ENCODE data around the gene DYNC1H1.

Gene DYNC1H1

GRCh38 chr14:101954501-101954900, 9.9 kb upstream of the DYNC1H1 start:
- no peak overlapping the region for H2BK15ac ChIP-seq (ENCODE audit: low read length)
- no peak overlapping the region for H3K4me2 ChIP-seq (ENCODE audit: insufficient read depth, low read length, poor library complexity, severe bottlenecking)
- H3K4ac ChIP-seq (ENCODE audit: low read length), result no peak overlapping the region
- no peak overlapping the region for H2BK12ac ChIP-seq (ENCODE audit: low read length)
- H4K91ac ChIP-seq (ENCODE audit: low read depth, low read length, poor library complexity), result no peak overlapping the region
- no peak overlapping the region for H2BK5ac ChIP-seq (ENCODE audit: low read length)
- no peak overlapping the region for H3K23ac ChIP-seq (ENCODE audit: low read depth, low read length, poor library complexity)
- H3K4me3 ChIP-seq (ENCODE audit: low read length in 2 of 2), result no peak overlapping the region
- no peaks in the 10 kb centered on the region for H3K27me3 ChIP-seq (ENCODE audit: control insufficient read depth in 3 of 3, insufficient read depth in 3 of 3, low read depth in 1 of 3, low read length in 3 of 3)
- peaks cover under 1% of the 10 kb centered on the region for H3K79me1 ChIP-seq (ENCODE audit: low read depth, low read length)
- no peak for DNase-seq (ENCODE audit: low spot score)
- H3K4me1 ChIP-seq (ENCODE audit: control insufficient read depth in 2 of 2, insufficient read depth in 1 of 2, low read depth in 1 of 2, low read length in 2 of 2), result peaks cover 0 to 1% of the 10 kb centered on the region in 2 donors
- no peaks in the 10 kb centered on the region for H3K36me3 ChIP-seq (replicated peaks in 1 of 2; ENCODE audit: control insufficient read depth in 2 of 2, insufficient read depth in 2 of 2, low read length in 2 of 2)
- no peak overlapping the region for H4K8ac ChIP-seq (ENCODE audit: low read depth, low read length)
- no peak overlapping the region for H2BK120ac ChIP-seq (ENCODE audit: low read depth, low read length)
- no peak overlapping the region for H3K27ac ChIP-seq (replicated peaks; ENCODE audit: low read length)
- no peaks in the 10 kb centered on the region for H3K9me3 ChIP-seq (replicated peaks in 1 of 2; ENCODE audit: control insufficient read depth in 2 of 2, insufficient read depth in 1 of 2, low read depth in 1 of 2, low read length in 2 of 2)
- no peak overlapping the region for H2AK5ac ChIP-seq (ENCODE audit: low read depth, low read length)
- H3K9ac ChIP-seq (ENCODE audit: low read depth, low read length, poor library complexity), result no peak overlapping the region
- no peak overlapping the region for H3K18ac ChIP-seq (ENCODE audit: low read length)
- WGBS, 2 donors (ENCODE audit: extremely low coverage in 2 of 2, insufficient read length in 2 of 2, insufficient replicate concordance in 1 of 2), result no CpG with 5 or more reads among the region's 6 CpGs
- no peak overlapping the region for H2AFZ ChIP-seq (ENCODE audit: low read length)
- H3K14ac ChIP-seq (ENCODE audit: low read length), result no peak overlapping the region

GRCh38 chr14:101955695-101956161, 8.6 kb upstream of the DYNC1H1 start:
- DNase-seq (ENCODE audit: low spot score), result no peak
- H3K4me2 ChIP-seq (ENCODE audit: insufficient read depth, low read length, poor library complexity, severe bottlenecking), result no peak overlapping the region
- no peak overlapping the region for H3K18ac ChIP-seq (ENCODE audit: low read length)
- H3K4me3 ChIP-seq (ENCODE audit: low read length in 2 of 2), result no peak overlapping the region
- no peaks in the 10 kb centered on the region for H3K27me3 ChIP-seq (ENCODE audit: control insufficient read depth in 3 of 3, insufficient read depth in 3 of 3, low read depth in 1 of 3, low read length in 3 of 3)
- H3K4me1 ChIP-seq (ENCODE audit: control insufficient read depth in 2 of 2, insufficient read depth in 1 of 2, low read depth in 1 of 2, low read length in 2 of 2), result peaks cover 0 to 1% of the 10 kb centered on the region in 2 donors
- H2BK120ac ChIP-seq (ENCODE audit: low read depth, low read length), result no peak overlapping the region
- H2BK5ac ChIP-seq (ENCODE audit: low read length), result no peak overlapping the region
- H3K36me3 ChIP-seq (replicated peaks in 1 of 2; ENCODE audit: control insufficient read depth in 2 of 2, insufficient read depth in 2 of 2, low read length in 2 of 2), result no peaks in the 10 kb centered on the region
- no peak overlapping the region for H3K4ac ChIP-seq (ENCODE audit: low read length)
- no peak overlapping the region for H3K9ac ChIP-seq (ENCODE audit: low read depth, low read length, poor library complexity)
- no peak overlapping the region for H3K27ac ChIP-seq (replicated peaks; ENCODE audit: low read length)
- no peak overlapping the region for H4K8ac ChIP-seq (ENCODE audit: low read depth, low read length)
- H2AFZ ChIP-seq (ENCODE audit: low read length), result peak overlapping the region; percentile 34
- H3K9me3 ChIP-seq (replicated peaks in 1 of 2; ENCODE audit: control insufficient read depth in 2 of 2, insufficient read depth in 1 of 2, low read depth in 1 of 2, low read length in 2 of 2), result no peaks in the 10 kb centered on the region
- H4K91ac ChIP-seq (ENCODE audit: low read depth, low read length, poor library complexity), result no peak overlapping the region
- WGBS, 2 donors (ENCODE audit: extremely low coverage in 2 of 2, insufficient read length in 2 of 2, insufficient replicate concordance in 1 of 2), result no CpG with 5 or more reads among the region's 34 CpGs
- H3K23ac ChIP-seq (ENCODE audit: low read depth, low read length, poor library complexity), result no peak overlapping the region
- no peak overlapping the region for H3K14ac ChIP-seq (ENCODE audit: low read length)
- no peak overlapping the region for H2AK5ac ChIP-seq (ENCODE audit: low read depth, low read length)
- no peak overlapping the region for H2BK15ac ChIP-seq (ENCODE audit: low read length)
- peaks cover 2% of the 10 kb centered on the region for H3K79me1 ChIP-seq (ENCODE audit: low read depth, low read length)
- no peak overlapping the region for H2BK12ac ChIP-seq (ENCODE audit: low read length)

GRCh38 chr14:101956179-101956885, 8.0 kb upstream of the DYNC1H1 start:
- Histone ChIP-seq H3K18ac (ENCODE audit: low read length) (no peak overlapping the region), H2BK120ac (ENCODE audit: low read depth, low read length) (no peak overlapping the region), H2AK5ac (ENCODE audit: low read depth, low read length) (no peak overlapping the region), H3K79me1 (ENCODE audit: low read depth, low read length) (peaks cover 2% of the 10 kb centered on the region), H3K9ac (ENCODE audit: low read depth, low read length, poor library complexity) (peak overlapping the region; percentile 53), H3K36me3 (replicated peaks in 1 of 2; ENCODE audit: control insufficient read depth in 2 of 2, insufficient read depth in 2 of 2, low read length in 2 of 2) (no peaks in the 10 kb centered on the region), H3K9me3 (replicated peaks in 1 of 2; ENCODE audit: control insufficient read depth in 2 of 2, insufficient read depth in 1 of 2, low read depth in 1 of 2, low read length in 2 of 2) (no peaks in the 10 kb centered on the region), H3K27me3 (ENCODE audit: control insufficient read depth in 3 of 3, insufficient read depth in 3 of 3, low read depth in 1 of 3, low read length in 3 of 3) (peaks cover 0 to 2% (median 0%) of the 10 kb centered on the region in 3 experiments), H2BK12ac (ENCODE audit: low read length) (no peak overlapping the region), H3K4ac (ENCODE audit: low read length) (no peak overlapping the region), H4K91ac (ENCODE audit: low read depth, low read length, poor library complexity) (no peak overlapping the region), H3K23ac (ENCODE audit: low read depth, low read length, poor library complexity) (no peak overlapping the region), H3K27ac (replicated peaks; ENCODE audit: low read length) (no peak overlapping the region), H4K8ac (ENCODE audit: low read depth, low read length) (no peak overlapping the region), H2AFZ (ENCODE audit: low read length) (peak overlapping the region; percentile 34), H2BK15ac (ENCODE audit: low read length) (no peak overlapping the region), H2BK5ac (ENCODE audit: low read length) (no peak overlapping the region), H3K4me1 (ENCODE audit: control insufficient read depth in 2 of 2, insufficient read depth in 1 of 2, low read depth in 1 of 2, low read length in 2 of 2) (peaks cover 0 to 3% of the 10 kb centered on the region in 2 donors), H3K4me3 (ENCODE audit: low read length in 2 of 2) (no peak overlapping the region), H3K14ac (ENCODE audit: low read length) (no peak overlapping the region), H3K4me2 (ENCODE audit: insufficient read depth, low read length, poor library complexity, severe bottlenecking) (no peak overlapping the region)
- DNase-seq (ENCODE audit: low spot score), result no peak
- WGBS, 2 donors (ENCODE audit: extremely low coverage in 2 of 2, insufficient read length in 2 of 2, insufficient replicate concordance in 1 of 2), result no CpG with 5 or more reads among the region's 25 CpGs

- no CpG with 5 or more reads among the region's 13 CpGs for WGBS, 2 donors (ENCODE audit: extremely low coverage in 2 of 2, insufficient read length in 2 of 2, insufficient replicate concordance in 1 of 2)
- peaks cover 0 to 6% (median 0%) of the 10 kb centered on the region in 3 experiments for H3K27me3 ChIP-seq (ENCODE audit: control insufficient read depth in 3 of 3, insufficient read depth in 3 of 3, low read depth in 1 of 3, low read length in 3 of 3)
These were observed 6.8 kb upstream of the DYNC1H1 start for GRCh38 chr14:101957406-101958234.

More at GRCh38 chr14:101957406-101958234, 6.8 kb upstream of the DYNC1H1 start:
- no peak overlapping the region for H4K8ac ChIP-seq (ENCODE audit: low read depth, low read length)
- no peaks in the 10 kb centered on the region for H3K36me3 ChIP-seq (replicated peaks in 1 of 2; ENCODE audit: control insufficient read depth in 2 of 2, insufficient read depth in 2 of 2, low read length in 2 of 2)
- no peak overlapping the region for H2BK120ac ChIP-seq (ENCODE audit: low read depth, low read length)
- H2BK5ac ChIP-seq (ENCODE audit: low read length), result no peak overlapping the region
- H3K4me2 ChIP-seq (ENCODE audit: insufficient read depth, low read length, poor library complexity, severe bottlenecking), result no peak overlapping the region
- peak overlapping the region; percentile 18 for H2AFZ ChIP-seq (ENCODE audit: low read length)
- no peak overlapping the region for H3K18ac ChIP-seq (ENCODE audit: low read length)
- H2BK15ac ChIP-seq (ENCODE audit: low read length), result no peak overlapping the region
- H3K79me1 ChIP-seq (ENCODE audit: low read depth, low read length), result peaks cover 3% of the 10 kb centered on the region
- no peak overlapping the region for H2BK12ac ChIP-seq (ENCODE audit: low read length)
- H3K23ac ChIP-seq (ENCODE audit: low read depth, low read length, poor library complexity), result no peak overlapping the region
- H3K9me3 ChIP-seq (replicated peaks in 1 of 2; ENCODE audit: control insufficient read depth in 2 of 2, insufficient read depth in 1 of 2, low read depth in 1 of 2, low read length in 2 of 2), result no peaks in the 10 kb centered on the region
- H3K4ac ChIP-seq (ENCODE audit: low read length), result no peak overlapping the region
- H3K9ac ChIP-seq (ENCODE audit: low read depth, low read length, poor library complexity), result no peak overlapping the region
- H3K4me3 ChIP-seq (ENCODE audit: low read length in 2 of 2), result no peak overlapping the region
- no peak overlapping the region for H3K14ac ChIP-seq (ENCODE audit: low read length)
- no peak overlapping the region for H2AK5ac ChIP-seq (ENCODE audit: low read depth, low read length)
- H3K4me1 ChIP-seq (ENCODE audit: control insufficient read depth in 2 of 2, insufficient read depth in 1 of 2, low read depth in 1 of 2, low read length in 2 of 2), result peaks cover 0 to 4% of the 10 kb centered on the region in 2 donors
- H4K91ac ChIP-seq (ENCODE audit: low read depth, low read length, poor library complexity), result no peak overlapping the region
- no peak overlapping the region for H3K27ac ChIP-seq (replicated peaks; ENCODE audit: low read length)
- no peak for DNase-seq (ENCODE audit: low spot score)
